Measurements from ENCODE around the gene MYZAP.

Gene MYZAP

GRCh38 chr15:57552678-57553334, 38.9 kb upstream of the MYZAP start:
- Histone ChIP-seq H3K4me3 (ENCODE audit: low read depth in 1 of 2, low read length in 2 of 2) (no peak overlapping the region), H3K36me3 (ENCODE audit: insufficient read depth, low read length) (no peaks in the 10 kb centered on the region), H3K27ac (ENCODE audit: low read depth, low read length) (no peak overlapping the region), H3K27me3 (ENCODE audit: control insufficient read depth in 1 of 2, insufficient read depth in 2 of 2, low read length in 2 of 2) (no peaks in the 10 kb centered on the region), H3K9me3 (ENCODE audit: low read length) (no peaks in the 10 kb centered on the region), H3K9ac (ENCODE audit: low read length) (no peak overlapping the region), H3K4me1 (ENCODE audit: insufficient read depth, low read length) (no peaks in the 10 kb centered on the region)

DNA sequence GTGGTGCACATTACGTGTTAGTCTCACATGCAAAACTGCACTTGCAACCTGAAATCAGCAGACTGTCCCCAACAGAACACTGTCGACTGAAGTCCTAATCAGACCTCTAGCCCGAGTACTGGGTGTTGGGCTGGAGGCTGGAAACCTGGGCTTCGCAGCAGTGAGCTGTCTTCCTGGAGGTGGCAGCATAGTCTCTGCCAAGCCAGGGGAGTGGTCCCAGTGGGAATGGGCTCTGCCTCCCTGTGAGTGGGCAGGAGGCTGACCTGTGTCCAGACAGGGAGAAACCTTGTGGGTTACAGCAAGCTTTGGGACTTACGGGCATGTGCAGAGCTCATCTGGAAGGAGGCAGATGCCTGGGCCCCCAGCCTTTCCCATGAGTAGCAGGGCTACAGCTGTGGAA, 38.2 kb upstream of the MYZAP start:
- H3K9ac ChIP-seq (ENCODE audit: low read length), result no peak overlapping the region
- no peak overlapping the region for H3K27ac ChIP-seq (ENCODE audit: low read depth, low read length)
- H3K36me3 ChIP-seq (ENCODE audit: insufficient read depth, low read length), result no peaks in the 10 kb centered on the region
- no peaks in the 10 kb centered on the region for H3K4me1 ChIP-seq (ENCODE audit: insufficient read depth, low read length)
- no peaks in the 10 kb centered on the region for H3K9me3 ChIP-seq (ENCODE audit: low read length)
- no peaks in the 10 kb centered on the region for H3K27me3 ChIP-seq (ENCODE audit: control insufficient read depth in 1 of 2, insufficient read depth in 2 of 2, low read length in 2 of 2)
- H3K4me3 ChIP-seq (ENCODE audit: low read depth in 1 of 2, low read length in 2 of 2), result no peak overlapping the region

DNA sequence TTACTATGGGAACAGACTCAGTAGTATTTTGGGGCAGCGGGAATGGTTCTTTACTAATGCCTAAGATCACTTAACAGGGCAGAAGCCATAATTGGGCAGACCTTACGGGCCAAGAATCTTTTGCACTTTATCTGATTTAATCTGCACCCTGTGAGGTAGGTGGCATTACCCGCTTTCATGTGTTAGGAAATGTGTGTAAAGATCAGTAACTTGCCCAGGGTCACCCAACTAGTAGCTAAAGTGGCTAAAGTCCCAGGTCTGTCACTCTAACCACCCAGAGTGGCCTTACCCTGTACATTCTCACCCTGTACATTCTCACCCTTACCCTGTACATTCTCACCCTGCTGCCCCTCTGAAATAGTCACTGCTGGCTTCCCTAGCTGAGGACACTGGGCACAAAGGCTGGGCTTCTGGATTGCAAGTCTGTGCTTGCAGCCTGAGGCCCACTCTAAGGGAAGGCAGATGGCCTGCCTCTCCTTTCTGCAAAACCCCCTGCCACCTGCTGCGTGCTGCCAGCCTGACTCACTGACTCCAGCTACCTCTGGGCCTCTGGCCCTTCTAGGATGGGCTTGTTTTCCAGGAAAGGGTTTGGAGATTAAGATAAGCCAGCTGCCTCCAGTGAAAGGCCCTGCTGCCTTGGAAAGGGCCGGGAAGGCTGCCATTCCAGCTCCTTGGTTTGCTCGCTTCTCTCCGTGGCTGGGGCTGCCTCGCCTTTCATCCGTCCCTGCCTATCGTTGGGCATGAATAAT, 37.5 kb upstream of the MYZAP start:
- H3K9ac ChIP-seq (ENCODE audit: low read length), result no peak overlapping the region
- no peaks in the 10 kb centered on the region for H3K4me1 ChIP-seq (ENCODE audit: insufficient read depth, low read length)
- peak overlapping the region; percentile 13 for H3K27ac ChIP-seq (ENCODE audit: low read depth, low read length)

DNA sequence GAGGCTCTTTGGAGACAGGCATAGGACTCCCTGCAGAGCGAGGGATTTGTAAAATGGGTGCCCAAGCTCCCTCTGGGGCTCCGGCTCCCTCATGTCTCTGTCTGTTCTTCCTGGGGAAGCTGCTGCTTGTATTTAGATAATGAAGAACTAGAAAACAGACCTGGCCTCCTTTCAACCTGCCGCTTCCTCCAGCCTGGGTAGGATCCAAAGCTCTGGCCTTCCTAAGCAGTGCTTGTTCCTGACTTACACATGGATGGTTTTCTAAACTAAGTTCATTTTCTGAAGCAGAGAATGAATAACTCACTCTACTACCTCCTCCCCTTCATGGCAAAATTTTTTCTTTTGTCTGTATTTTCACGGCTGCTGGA, 36.9 kb upstream of the MYZAP start:
- Histone ChIP-seq H3K36me3 (ENCODE audit: insufficient read depth, low read length) (no peaks in the 10 kb centered on the region), H3K27ac (ENCODE audit: low read depth, low read length) (no peak overlapping the region), H3K4me3 (ENCODE audit: low read depth in 1 of 2, low read length in 2 of 2) (no peak overlapping the region), H3K9me3 (ENCODE audit: low read length) (no peaks in the 10 kb centered on the region), H3K9ac (ENCODE audit: low read length) (no peak overlapping the region), H3K27me3 (ENCODE audit: control insufficient read depth in 1 of 2, insufficient read depth in 2 of 2, low read length in 2 of 2) (no peaks in the 10 kb centered on the region), H3K4me1 (ENCODE audit: insufficient read depth, low read length) (no peaks in the 10 kb centered on the region)

More for the DNA sequence above, 37.5 kb upstream of the MYZAP start:
- H3K4me3 ChIP-seq (ENCODE audit: low read depth in 1 of 2, low read length in 2 of 2), result no peak overlapping the region
- H3K9me3 ChIP-seq (ENCODE audit: low read length), result no peaks in the 10 kb centered on the region
- no peaks in the 10 kb centered on the region for H3K36me3 ChIP-seq (ENCODE audit: insufficient read depth, low read length)
- no peaks in the 10 kb centered on the region for H3K27me3 ChIP-seq (ENCODE audit: control insufficient read depth in 1 of 2, insufficient read depth in 2 of 2, low read length in 2 of 2)

DNA sequence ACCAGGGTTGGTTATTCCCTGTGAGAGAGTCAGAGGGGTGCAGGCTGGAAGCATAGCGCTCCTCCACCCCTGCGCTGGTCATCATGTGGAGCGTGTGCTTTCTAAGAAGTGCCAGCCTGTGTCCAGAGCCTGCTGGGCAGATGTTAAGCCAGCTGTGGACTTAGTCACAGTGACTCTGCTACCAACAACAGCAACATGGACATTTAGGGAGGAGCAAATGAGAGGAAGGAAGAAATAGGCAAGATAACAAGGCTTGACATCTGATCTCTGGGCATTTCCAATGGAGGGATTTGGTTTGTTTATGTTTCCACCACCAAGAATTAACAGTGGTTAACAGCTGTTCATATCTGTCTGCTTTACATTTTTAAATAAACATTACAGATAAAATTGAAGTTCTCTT, 36.4 kb upstream of the MYZAP start:
- H3K27ac ChIP-seq (ENCODE audit: low read depth, low read length), result no peak overlapping the region
- H3K4me1 ChIP-seq (ENCODE audit: insufficient read depth, low read length), result no peaks in the 10 kb centered on the region
- H3K4me3 ChIP-seq (ENCODE audit: low read depth in 1 of 2, low read length in 2 of 2), result no peak overlapping the region
- no peaks in the 10 kb centered on the region for H3K27me3 ChIP-seq (ENCODE audit: control insufficient read depth in 1 of 2, insufficient read depth in 2 of 2, low read length in 2 of 2)
- H3K36me3 ChIP-seq (ENCODE audit: insufficient read depth, low read length), result no peaks in the 10 kb centered on the region
- H3K9ac ChIP-seq (ENCODE audit: low read length), result no peak overlapping the region
- H3K9me3 ChIP-seq (ENCODE audit: low read length), result no peaks in the 10 kb centered on the region

GRCh38 chr15:57556040-57556439, 35.7 kb upstream of the MYZAP start:
- Histone ChIP-seq H3K36me3 (ENCODE audit: insufficient read depth, low read length) (no peaks in the 10 kb centered on the region), H3K4me1 (ENCODE audit: insufficient read depth, low read length) (peaks cover 4% of the 10 kb centered on the region), H3K9ac (ENCODE audit: low read length) (no peak overlapping the region), H3K27ac (ENCODE audit: low read depth, low read length) (no peak overlapping the region), H3K9me3 (ENCODE audit: low read length) (no peaks in the 10 kb centered on the region), H3K4me3 (ENCODE audit: low read depth in 1 of 2, low read length in 2 of 2) (no peak overlapping the region), H3K27me3 (ENCODE audit: control insufficient read depth in 1 of 2, insufficient read depth in 2 of 2, low read length in 2 of 2) (no peaks in the 10 kb centered on the region)

DNA sequence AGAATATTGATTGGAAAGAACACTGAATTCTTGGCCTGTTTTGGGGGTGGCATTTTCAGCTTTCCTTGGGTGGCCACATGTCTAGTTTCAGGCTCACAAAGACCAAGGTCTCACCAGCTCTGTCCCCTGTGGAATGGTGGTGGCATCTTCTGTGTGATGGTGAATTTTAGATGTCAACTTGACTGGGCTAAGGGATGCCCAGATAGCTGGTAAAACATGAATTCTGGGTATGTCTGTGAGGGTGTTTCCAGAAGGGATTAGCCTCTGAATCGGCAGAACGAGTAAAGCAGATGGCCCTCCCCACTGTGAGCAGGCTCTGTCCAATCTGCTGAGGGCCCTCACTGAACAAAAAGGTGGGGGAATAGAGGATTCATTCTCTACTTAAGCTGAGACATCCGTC, 34.4 kb upstream of the MYZAP start:
- H3K27ac ChIP-seq (ENCODE audit: low read depth, low read length), result no peak overlapping the region
- H3K4me3 ChIP-seq (ENCODE audit: low read depth in 1 of 2, low read length in 2 of 2), result no peak overlapping the region
- H3K27me3 ChIP-seq (ENCODE audit: control insufficient read depth in 1 of 2, insufficient read depth in 2 of 2, low read length in 2 of 2), result no peaks in the 10 kb centered on the region
- H3K4me1 ChIP-seq (ENCODE audit: insufficient read depth, low read length), result peaks cover 4% of the 10 kb centered on the region
- H3K9ac ChIP-seq (ENCODE audit: low read length), result no peak overlapping the region
- no peaks in the 10 kb centered on the region for H3K36me3 ChIP-seq (ENCODE audit: insufficient read depth, low read length)
- no peaks in the 10 kb centered on the region for H3K9me3 ChIP-seq (ENCODE audit: low read length)

- H3K9ac ChIP-seq (ENCODE audit: low read length), result no peak overlapping the region
- peaks cover 4% of the 10 kb centered on the region for H3K4me1 ChIP-seq (ENCODE audit: insufficient read depth, low read length)
- no peak overlapping the region for H3K27ac ChIP-seq (ENCODE audit: low read depth, low read length)
- H3K36me3 ChIP-seq (ENCODE audit: insufficient read depth, low read length), result no peaks in the 10 kb centered on the region
- no peak overlapping the region for H3K4me3 ChIP-seq (ENCODE audit: low read depth in 1 of 2, low read length in 2 of 2)
- no peaks in the 10 kb centered on the region for H3K9me3 ChIP-seq (ENCODE audit: low read length)
- no peaks in the 10 kb centered on the region for H3K27me3 ChIP-seq (ENCODE audit: control insufficient read depth in 1 of 2, insufficient read depth in 2 of 2, low read length in 2 of 2)
Measured at GRCh38 chr15:57557810-57558209, 33.9 kb upstream of the MYZAP start.

DNA sequence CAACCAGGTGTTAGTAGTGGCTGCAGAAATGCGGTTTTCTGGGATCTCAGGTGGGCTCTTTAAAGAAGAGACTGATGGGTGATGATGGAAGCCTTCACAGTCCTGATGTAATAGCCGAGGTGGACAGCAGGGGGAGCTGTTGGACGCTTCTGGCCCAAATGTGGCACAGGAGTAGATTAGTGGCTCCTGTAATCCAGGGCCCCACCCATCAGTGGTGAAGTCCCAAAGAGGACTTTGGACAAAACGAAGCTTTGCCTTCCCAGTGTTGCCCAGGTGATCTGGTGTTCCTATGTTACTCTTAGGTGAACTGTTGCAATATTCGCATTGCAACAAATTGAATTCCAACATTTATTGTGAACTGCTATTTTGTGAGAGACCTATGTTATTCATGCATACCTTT, 31.8 kb upstream of the MYZAP start:
- no peaks in the 10 kb centered on the region for H3K36me3 ChIP-seq (ENCODE audit: insufficient read depth, low read length)
- H3K4me1 ChIP-seq (ENCODE audit: insufficient read depth, low read length), result peaks cover 4% of the 10 kb centered on the region
- no peak overlapping the region for H3K9ac ChIP-seq (ENCODE audit: low read length)
- no peak overlapping the region for H3K4me3 ChIP-seq (ENCODE audit: low read depth in 1 of 2, low read length in 2 of 2)
- H3K27me3 ChIP-seq (ENCODE audit: control insufficient read depth in 1 of 2, insufficient read depth in 2 of 2, low read length in 2 of 2), result no peaks in the 10 kb centered on the region
- H3K27ac ChIP-seq (ENCODE audit: low read depth, low read length), result no peak overlapping the region
- H3K9me3 ChIP-seq (ENCODE audit: low read length), result no peaks in the 10 kb centered on the region

- Histone ChIP-seq H3K27me3 (ENCODE audit: control insufficient read depth in 1 of 2, insufficient read depth in 2 of 2, low read length in 2 of 2) (no peaks in the 10 kb centered on the region), H3K4me3 (ENCODE audit: low read depth in 1 of 2, low read length in 2 of 2) (no peak overlapping the region), H3K9ac (ENCODE audit: low read length) (no peak overlapping the region), H3K36me3 (ENCODE audit: insufficient read depth, low read length) (no peaks in the 10 kb centered on the region), H3K9me3 (ENCODE audit: low read length) (no peaks in the 10 kb centered on the region), H3K27ac (ENCODE audit: low read depth, low read length) (no peak overlapping the region), H3K4me1 (ENCODE audit: insufficient read depth, low read length) (peaks cover 4% of the 10 kb centered on the region)
Measured at GRCh38 chr15:57561041-57561711, 30.5 kb upstream of the MYZAP start.

- H3K9me3 ChIP-seq (ENCODE audit: low read length), result no peaks in the 10 kb centered on the region
- no peaks in the 10 kb centered on the region for H3K27me3 ChIP-seq (ENCODE audit: control insufficient read depth in 1 of 2, insufficient read depth in 2 of 2, low read length in 2 of 2)
- no peak overlapping the region for H3K4me3 ChIP-seq (ENCODE audit: low read depth in 1 of 2, low read length in 2 of 2)
- no peak overlapping the region for H3K27ac ChIP-seq (ENCODE audit: low read depth, low read length)
- H3K9ac ChIP-seq (ENCODE audit: low read length), result no peak overlapping the region
- H3K36me3 ChIP-seq (ENCODE audit: insufficient read depth, low read length), result no peaks in the 10 kb centered on the region
- peaks cover 8% of the 10 kb centered on the region for H3K4me1 ChIP-seq (ENCODE audit: insufficient read depth, low read length)
Measured at GRCh38 chr15:57562196-57562769, 29.4 kb upstream of the MYZAP start.
